ENCODE measurements around the gene GRSF1. TPM values are rescaled to one million over a fixed set of nuclear protein-coding genes. Genes with fewer than 3 reads are reported as not detected.

GRSF1 gene, protein sequence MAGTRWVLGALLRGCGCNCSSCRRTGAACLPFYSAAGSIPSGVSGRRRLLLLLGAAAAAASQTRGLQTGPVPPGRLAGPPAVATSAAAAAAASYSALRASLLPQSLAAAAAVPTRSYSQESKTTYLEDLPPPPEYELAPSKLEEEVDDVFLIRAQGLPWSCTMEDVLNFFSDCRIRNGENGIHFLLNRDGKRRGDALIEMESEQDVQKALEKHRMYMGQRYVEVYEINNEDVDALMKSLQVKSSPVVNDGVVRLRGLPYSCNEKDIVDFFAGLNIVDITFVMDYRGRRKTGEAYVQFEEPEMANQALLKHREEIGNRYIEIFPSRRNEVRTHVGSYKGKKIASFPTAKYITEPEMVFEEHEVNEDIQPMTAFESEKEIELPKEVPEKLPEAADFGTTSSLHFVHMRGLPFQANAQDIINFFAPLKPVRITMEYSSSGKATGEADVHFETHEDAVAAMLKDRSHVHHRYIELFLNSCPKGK
- 41.6 and 44.1 TPM in 2 replicates for total RNA-seq (2013; cell fraction: nucleolus; rRNA removed)
- 51.5 and 58.4 TPM in 2 replicates for total RNA-seq (2014; rRNA removed)
- 65.6 and 66.3 TPM in 2 replicates for total RNA-seq (2014; rRNA removed; fragmentation: Illumina TruSeq; extraction: Trizol)
- total RNA-seq (2021): 67.9 and 71.2 TPM in 2 replicates
- polyA plus RNA-seq (2011; ENCODE audit: low read depth): 45.7 TPM
- 105 and 135 TPM in 2 replicates for polyA plus RNA-seq (2011; rRNA removed)
- polyA plus RNA-seq (2011; cell fraction: cytosol; rRNA removed): 36.9 and 51.2 TPM in 2 replicates
- polyA plus RNA-seq (2011; cell fraction: nucleus; rRNA removed): 43.1 and 44.4 TPM in 2 replicates
- polyA plus RNA-seq (2012): 50.3 and 68.4 TPM in 2 replicates
- 74.4 and 86.6 TPM in 2 replicates for polyA plus RNA-seq (2014; fragmentation: Illumina TruSeq; extraction: Trizol)
- 10 to 100 TPM; 37.5 to 59.6 TPM for polyA plus RNA-seq (2014; fragmentation: Nextera tagmentation; extraction: Ambion mirVana)
- polyA plus RNA-seq (2014; rRNA removed): 48.3 and 49.1 TPM in 2 replicates
- polyA plus RNA-seq (2016; fragmentation: Nextera tagmentation; extraction: Ambion mirVana): 100 to 1,000 TPM in 1 of 2 experiments, 10 to 100 TPM in 1; 93.6 to 103 TPM
- 43.1 and 56.8 TPM in 2 replicates for polyA minus RNA-seq (2011; rRNA and poly(A)+ RNA removed)
- 27.0 and 28.9 TPM in 2 replicates for polyA minus RNA-seq (2011; cell fraction: cytosol; rRNA and poly(A)+ RNA removed)
- 9.7 and 15.4 TPM in 2 replicates for polyA minus RNA-seq (2011; cell fraction: nucleus; rRNA and poly(A)+ RNA removed)
- Bru-seq, nascent RNA: percentile 90 among the genes with signal in this experiment
- percentile 91 among the genes with signal in this experiment for BruChase-seq, experiment 1, labeled RNA remaining after a 6-hour chase
- percentile 90 among the genes with signal in this experiment for BruChase-seq, experiment 2, labeled RNA remaining after a 2-hour chase
- long read RNA-seq, experiment 1, full-length matches to known transcripts: 84 of 98 reads
- long read RNA-seq, experiment 1, partial matches to known transcripts: 2 of 98 reads
- long read RNA-seq, experiment 1, other reads (novel, unspliced or antisense): 12 of 98 reads
- long read RNA-seq, experiment 2, full-length matches to known transcripts: 40 of 86 reads
- long read RNA-seq, experiment 2, partial matches to known transcripts: 33 of 86 reads
- long read RNA-seq, experiment 2, other reads (novel, unspliced or antisense): 13 of 86 reads

- CTCF ChIA-PET: interaction anchor here (0.6 to 2.1 kb wide), 6 partner anchors 39 to 171 kb away, joined by 3 to 7 read pairs (median 3); no protein-coding TSS in a partner anchor
- peaks cover 42% of the 10 kb centered on the region for H3K79me2 ChIP-seq (ENCODE audit: control insufficient read depth, insufficient read depth, low read length)
- H3K4me1 ChIP-seq (ENCODE audit: control insufficient read depth, insufficient read depth, low read length): peaks cover 13% of the 10 kb centered on the region
- peak within 1 kb of the TSS; percentile 87 for H3K4me2 ChIP-seq (ENCODE audit: control insufficient read depth, insufficient read depth)
- in situ Hi-C loops (cut with MboI) (loop anchor here (5.0 kb wide), 1 partner anchor 153 kb away; the partner anchor contains the start of gene DCK), intact Hi-C loops (cut with micrococcal nuclease; ENCODE audit: unreplicated experiment) (loop anchor here (2.0 to 10.0 kb wide), 8 partner anchors 63 to 1275 kb away; partner anchors contain the start of genes DCK, MOB1B and UTP3)
- POLR2A ChIA-PET: interaction anchor here (0.6 to 2.5 kb wide), 6 partner anchors 9 to 156 kb away, joined by 3 to 16 read pairs (median 5); partner anchors contain the start of gene DCK
- no peaks in the 10 kb centered on the region for H4K20me1 ChIP-seq (ENCODE audit: control insufficient read depth, insufficient read depth)
- no peak for FAIRE-seq
- WGBS (ENCODE audit: insufficient coverage, insufficient replicate concordance, low lambda C conversion rate, missing lambda C conversion rate): under 1% methylated on average over 38 of the region's 51 CpGs
- peak; percentile 60 for DNase-seq (ENCODE audit: low read depth, low spot score)
- peak within 1 kb of the TSS; percentile 85 for H3K4me3 ChIP-seq
- BruUV-seq (replicated peaks): no TSS peak
- no peaks in the 10 kb centered on the region for H3K9me3 ChIP-seq (replicated peaks; ENCODE audit: control insufficient read depth, insufficient read depth, low read length)
- SMC1A ChIA-PET (ENCODE audit: uncharacterized antibody, unreplicated experiment): interaction anchor here (0.9 to 4.3 kb wide), 5 partner anchors 62 to 155 kb away, joined by 3 to 24 read pairs (median 4); partner anchors contain the start of genes DCK and MOB1B
- peak within 1 kb of the TSS; percentile 85 for H3K27ac ChIP-seq (ENCODE audit: control insufficient read depth, insufficient read depth)
- H2AFZ ChIP-seq (ENCODE audit: control insufficient read depth, low read depth, low read length): peak within 1 kb of the TSS; percentile 80
- peak; percentile 86 for ATAC-seq
- peak within 1 kb of the TSS; percentile 90 for H3K9ac ChIP-seq (ENCODE audit: control insufficient read depth, insufficient read depth, low read length)
- peaks cover 0 to 5% of the 10 kb centered on the region in 2 experiments; a peak in 1 of 4 replicates for H3K36me3 ChIP-seq (ENCODE audit: control insufficient read depth in 2 of 2, insufficient read depth in 2 of 2, low read length in 1 of 2)
- no peaks in the 10 kb centered on the region for H3K27me3 ChIP-seq (replicated peaks in 1 of 2; ENCODE audit: control insufficient read depth in 2 of 2, insufficient read depth in 2 of 2, low read length in 1 of 2)
- RAD21 ChIA-PET (ENCODE audit: unreplicated experiment): interaction anchor here (0.6 to 1.1 kb wide), 4 partner anchors 81 to 157 kb away, joined by 3 to 7 read pairs (median 3); no protein-coding TSS in a partner anchor
- TF ChIP-seq, protein P1, sequence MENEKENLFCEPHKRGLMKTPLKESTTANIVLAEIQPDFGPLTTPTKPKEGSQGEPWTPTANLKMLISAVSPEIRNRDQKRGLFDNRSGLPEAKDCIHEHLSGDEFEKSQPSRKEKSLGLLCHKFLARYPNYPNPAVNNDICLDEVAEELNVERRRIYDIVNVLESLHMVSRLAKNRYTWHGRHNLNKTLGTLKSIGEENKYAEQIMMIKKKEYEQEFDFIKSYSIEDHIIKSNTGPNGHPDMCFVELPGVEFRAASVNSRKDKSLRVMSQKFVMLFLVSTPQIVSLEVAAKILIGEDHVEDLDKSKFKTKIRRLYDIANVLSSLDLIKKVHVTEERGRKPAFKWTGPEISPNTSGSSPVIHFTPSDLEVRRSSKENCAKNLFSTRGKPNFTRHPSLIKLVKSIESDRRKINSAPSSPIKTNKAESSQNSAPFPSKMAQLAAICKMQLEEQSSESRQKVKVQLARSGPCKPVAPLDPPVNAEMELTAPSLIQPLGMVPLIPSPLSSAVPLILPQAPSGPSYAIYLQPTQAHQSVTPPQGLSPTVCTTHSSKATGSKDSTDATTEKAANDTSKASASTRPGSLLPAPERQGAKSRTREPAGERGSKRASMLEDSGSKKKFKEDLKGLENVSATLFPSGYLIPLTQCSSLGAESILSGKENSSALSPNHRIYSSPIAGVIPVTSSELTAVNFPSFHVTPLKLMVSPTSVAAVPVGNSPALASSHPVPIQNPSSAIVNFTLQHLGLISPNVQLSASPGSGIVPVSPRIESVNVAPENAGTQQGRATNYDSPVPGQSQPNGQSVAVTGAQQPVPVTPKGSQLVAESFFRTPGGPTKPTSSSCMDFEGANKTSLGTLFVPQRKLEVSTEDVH (IDR thresholded peaks at IDR 0.05; ENCODE audit: low read depth, partially characterized antibody): no peak
- peak; percentile 55 for TF ChIP-seq NRF1 (conservative IDR thresholded peaks at IDR 0.05; ENCODE audit: low read depth, low read length)
- TF ChIP-seq USF1 (IDR thresholded peaks at IDR 0.05; ENCODE audit: borderline replicate concordance, extremely low read length, insufficient read depth, low read depth, low read length): no peak
- TF ChIP-seq NFIC (IDR thresholded peaks at IDR 0.05; ENCODE audit: low read depth, low read length): no peak
- peak; percentile 49; the same call in 1 of the 2 replicates for TF ChIP-seq SPI1 (IDR thresholded peaks at IDR 0.05; ENCODE audit: borderline replicate concordance, insufficient read depth, low read depth, low read length)
- no peak for TF ChIP-seq EZH2 (IDR thresholded peaks at IDR 0.05; ENCODE audit: borderline replicate concordance, control insufficient read depth, low read depth, low read length)
- TF ChIP-seq CEBPB (IDR thresholded peaks at IDR 0.05; ENCODE audit: borderline replicate concordance in 1 of 2, low read depth in 2 of 2, low read length in 2 of 2): no peak
- no peak for TF ChIP-seq SUPT20H (IDR thresholded peaks at IDR 0.05; ENCODE audit: borderline replicate concordance, control insufficient read depth, low read depth, low read length)
- TF ChIP-seq MTA2 (IDR thresholded peaks at IDR 0.05; ENCODE audit: low read depth): no peak
- peak; percentile 99 for TF ChIP-seq LARP7 (IDR thresholded peaks at IDR 0.05)
- TF ChIP-seq CHD2 (IDR thresholded peaks at IDR 0.05; ENCODE audit: borderline replicate concordance, low read depth, low read length): peak; percentile 61; the same call in 1 of the 2 replicates
Observed at GRCh38 chr4:70839589-70840093, at the start of gene GRSF1. Gene GRSF1 (minus strand): TSS chr4:70839890. CDS start chr4:70839827, 63 bp downstream.

Measured in GM12878 (cell line).